Body of pancreas (tissue), 4 donors: ENCODE results near the gene NTN5.

Experiments used
- POLR2A ChIP-seq, 3 donors: fragments of 450-650 bp; IDR thresholded peaks; one replicate each; pipeline ENCODE4 v1.6.1; 2016; ENCODE audit warnings: antibody characterized with exemption in 3 of 3, mild to moderate bottlenecking in 2 of 3
- TF ChIP-seq, protein P1 (sequence below), 7 experiments: fragments of 450-650 bp in 4 of 7; fragments of 200-600 bp in 3 of 7; sonication (generic) in 3 of 7; IDR thresholded peaks; one replicate each; pipeline ENCODE4 v1.5.1; 2016 to 2019; ENCODE audit warnings: antibody characterized with exemption in 7 of 7

GRCh38 chr19:48646722-48647216 lies 26.0 kb downstream of the NTN5 start:
- TF ChIP-seq, protein P1, sequence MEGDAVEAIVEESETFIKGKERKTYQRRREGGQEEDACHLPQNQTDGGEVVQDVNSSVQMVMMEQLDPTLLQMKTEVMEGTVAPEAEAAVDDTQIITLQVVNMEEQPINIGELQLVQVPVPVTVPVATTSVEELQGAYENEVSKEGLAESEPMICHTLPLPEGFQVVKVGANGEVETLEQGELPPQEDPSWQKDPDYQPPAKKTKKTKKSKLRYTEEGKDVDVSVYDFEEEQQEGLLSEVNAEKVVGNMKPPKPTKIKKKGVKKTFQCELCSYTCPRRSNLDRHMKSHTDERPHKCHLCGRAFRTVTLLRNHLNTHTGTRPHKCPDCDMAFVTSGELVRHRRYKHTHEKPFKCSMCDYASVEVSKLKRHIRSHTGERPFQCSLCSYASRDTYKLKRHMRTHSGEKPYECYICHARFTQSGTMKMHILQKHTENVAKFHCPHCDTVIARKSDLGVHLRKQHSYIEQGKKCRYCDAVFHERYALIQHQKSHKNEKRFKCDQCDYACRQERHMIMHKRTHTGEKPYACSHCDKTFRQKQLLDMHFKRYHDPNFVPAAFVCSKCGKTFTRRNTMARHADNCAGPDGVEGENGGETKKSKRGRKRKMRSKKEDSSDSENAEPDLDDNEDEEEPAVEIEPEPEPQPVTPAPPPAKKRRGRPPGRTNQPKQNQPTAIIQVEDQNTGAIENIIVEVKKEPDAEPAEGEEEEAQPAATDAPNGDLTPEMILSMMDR (IDR thresholded peaks at IDR 0.05), result no peak
- no peak for TF ChIP-seq POLR2A (IDR thresholded peaks at IDR 0.05)
